Chondrocyte (in vitro differentiated cells): ENCODE measurements around the gene TMIGD1. TPM values are rescaled to one million over a fixed set of nuclear protein-coding genes. Genes with fewer than 3 reads are reported as not detected.

Experiments
- DNase-seq: peaks from one replicate; pipeline ENCODE4 v3.0.0; 2021; ENCODE audit warnings: mixed read lengths, low spot score
- H3K27ac Mint-ChIP-seq: one replicate; pipeline ENCODE4 v1.8.0; 2021; ENCODE audit warnings: mild to moderate bottlenecking, moderate library complexity, mixed read lengths; ENCODE audit not compliant: unreplicated experiment
- H3K27me3 Mint-ChIP-seq: 2 replicates; pipeline ENCODE4 v1.8.0; 2021; ENCODE audit warnings: low read depth, mixed read lengths
- H3K36me3 Mint-ChIP-seq: 2 replicates; pipeline ENCODE4 v1.8.0; 2021; ENCODE audit warnings: low read depth, mixed read lengths
- H3K4me1 Mint-ChIP-seq: 2 replicates; pipeline ENCODE4 v1.8.0; 2021; ENCODE audit warnings: low read depth, mild to moderate bottlenecking, mixed read lengths
- H3K4me3 Mint-ChIP-seq: one replicate; pipeline ENCODE4 v1.8.0; 2021; ENCODE audit warnings: mild to moderate bottlenecking, moderate library complexity, mixed read lengths; ENCODE audit not compliant: unreplicated experiment
- H3K9me3 Mint-ChIP-seq: 2 replicates; pipeline ENCODE4 v1.8.0; 2021; ENCODE audit warnings: low read depth, mixed read lengths
- CTCF ChIP-seq: fragments of 200-600 bp; sonication (generic); IDR thresholded peaks from 2 replicates; pipeline ENCODE4 v1.5.0; 2021; ENCODE audit warnings: antibody characterized with exemption, mild to moderate bottlenecking, moderate library complexity
- total RNA-seq: library from RNA; stranded (reverse); gene quantifications from 3 replicates; pipeline ENCODE4 v1.2.1, GENCODE V29; 2021

The TMIGD1 gene
- total RNA-seq, 1 donor from 2014 or later = not detected

GRCh38 chr17:30379303-30379902 is 45.5 kb upstream of the TMIGD1 start:
- Mint-ChIP-seq H3K27ac (peak overlapping the region; percentile 9), H3K4me3 (peak overlapping the region; percentile 82), H3K9me3 (no peaks in the 10 kb centered on the region), H3K27me3 (no peaks in the 10 kb centered on the region), H3K36me3 (no peaks in the 10 kb centered on the region), H3K4me1 (peaks cover 45% of the 10 kb centered on the region)
- TF ChIP-seq CTCF = no peak
- DNase-seq = no peak

DNA sequence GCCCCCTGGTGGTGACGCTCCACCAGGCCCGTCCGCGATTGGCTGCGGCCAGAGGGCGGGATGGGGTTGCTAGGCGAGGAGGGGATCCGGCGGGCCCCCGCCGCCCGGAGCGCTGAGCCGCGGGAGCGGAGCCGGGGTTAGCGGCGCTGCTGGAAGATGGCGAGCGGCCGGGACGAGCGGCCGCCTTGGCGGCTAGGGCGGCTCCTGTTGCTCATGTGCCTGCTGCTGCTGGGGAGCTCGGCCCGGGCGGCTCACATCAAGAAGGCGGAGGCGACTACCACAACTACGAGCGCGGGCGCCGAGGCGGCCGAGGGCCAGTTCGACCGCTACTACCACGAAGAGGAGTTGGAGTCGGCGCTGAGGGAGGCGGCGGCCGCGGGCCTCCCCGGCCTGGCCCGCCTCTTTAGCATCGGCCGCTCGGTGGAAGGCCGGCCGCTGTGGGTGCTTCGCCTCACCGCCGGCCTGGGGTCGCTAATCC is 45.0 kb upstream of the TMIGD1 start, which contains the start of gene CPD:
CPD (plus strand) TSS at position 103 of the 478 bp plus-strand sequence; CDS start at position 157, 54 bp downstream.
- Mint-ChIP-seq H3K4me3 (peak within 1 kb of the TSS; percentile 82), H3K9me3 (no peaks in the 10 kb centered on the region)

DNA sequence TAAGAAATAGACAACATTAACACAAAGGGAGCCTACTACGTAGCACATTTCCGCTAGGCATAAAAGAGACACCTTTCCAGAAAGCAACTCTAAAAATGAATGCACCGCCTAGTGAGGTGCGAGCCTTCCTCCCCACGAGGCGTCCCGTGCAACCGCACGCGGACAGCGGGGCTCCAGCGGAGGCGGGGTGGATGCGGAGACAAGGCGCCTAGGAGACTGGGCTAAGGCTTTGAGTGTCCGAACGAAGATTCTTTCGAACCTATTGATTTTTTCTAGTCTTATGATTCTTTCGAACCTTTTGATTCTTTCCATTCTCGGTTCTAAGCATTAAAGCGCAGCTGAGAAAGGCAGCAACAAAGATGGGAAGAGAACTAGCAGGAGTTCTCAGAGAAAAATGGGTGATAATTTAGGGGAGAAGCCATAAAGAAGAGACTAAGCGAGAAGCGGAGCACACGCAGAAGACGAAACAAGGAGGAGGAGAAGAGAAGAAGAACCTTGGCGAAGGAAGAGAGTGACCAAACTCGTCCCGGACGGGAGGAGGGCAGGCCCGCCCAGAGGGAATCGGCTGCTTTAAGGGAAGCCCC is 44.5 kb upstream of the TMIGD1 start:
- no peak for DNase-seq
- H3K4me1 Mint-ChIP-seq = peaks cover 45% of the 10 kb centered on the region

More for the DNA sequence above, 45.0 kb upstream of the TMIGD1 start, which contains the start of gene CPD:
- Mint-ChIP-seq H3K36me3 (no peaks in the 10 kb centered on the region), H3K27me3 (peaks cover 2% of the 10 kb centered on the region), H3K4me1 (peaks cover 45% of the 10 kb centered on the region), H3K27ac (peak within 1 kb of the TSS; percentile 94)
- peak; percentile 98 for DNase-seq
- peak; percentile 5 for TF ChIP-seq CTCF

DNA sequence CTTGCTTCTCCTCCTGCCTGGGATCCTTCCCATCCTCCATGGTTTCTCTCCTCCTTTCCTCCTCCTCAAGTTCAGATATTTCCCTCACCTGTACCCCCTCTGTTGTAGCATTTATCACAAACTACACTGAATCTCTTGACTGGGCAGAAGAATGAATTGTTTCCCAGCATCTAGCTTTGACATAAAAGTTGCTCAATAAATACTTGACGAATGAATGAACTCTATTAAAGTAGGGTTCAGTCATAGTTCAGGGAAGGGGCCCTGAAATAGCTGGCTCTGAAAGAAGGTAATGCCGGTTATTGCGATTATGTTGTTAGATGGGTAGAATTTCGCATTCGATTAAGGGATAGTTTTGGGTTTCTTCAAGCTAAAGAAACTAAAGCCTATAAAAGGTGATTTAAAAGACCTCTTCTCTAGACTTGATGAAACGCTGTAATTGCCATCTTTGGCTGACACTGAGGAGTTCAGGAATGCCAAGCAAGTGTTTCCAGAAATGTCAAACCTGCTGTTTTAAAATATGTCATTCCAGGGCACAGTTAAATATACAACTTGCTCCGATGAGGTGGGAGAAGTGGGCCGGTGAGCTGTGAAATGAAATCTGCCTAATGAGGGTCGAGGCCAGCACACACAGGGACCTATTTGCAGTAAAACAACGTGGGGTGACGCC is 43.9 kb upstream of the TMIGD1 start:
- no peaks in the 10 kb centered on the region for H3K36me3 Mint-ChIP-seq
- peaks cover 5% of the 10 kb centered on the region for H3K27me3 Mint-ChIP-seq
- H3K4me1 Mint-ChIP-seq = peaks cover 42% of the 10 kb centered on the region
- peak overlapping the region; percentile 77 for H3K4me3 Mint-ChIP-seq
- no peaks in the 10 kb centered on the region for H3K9me3 Mint-ChIP-seq
- DNase-seq = no peak
- TF ChIP-seq CTCF = no peak
- peak overlapping the region; percentile 94 for H3K27ac Mint-ChIP-seq

More for the DNA sequence above, 44.5 kb upstream of the TMIGD1 start:
- Mint-ChIP-seq H3K27me3 (peaks cover 2% of the 10 kb centered on the region), H3K36me3 (no peaks in the 10 kb centered on the region), H3K27ac (peak overlapping the region; percentile 94), H3K4me3 (peak overlapping the region; percentile 77), H3K9me3 (no peaks in the 10 kb centered on the region)
- TF ChIP-seq CTCF = peak; percentile 22
